Middle frontal gyrus (tissue), 1 donor: ENCODE results near the gene SMYD3.
"Not testable (repeated sequence)": the region's sequence is repeated elsewhere in the genome, so short reads cannot be mapped to it uniquely, and the experiment has no call there.

ENCODE experiments used
- DNase-seq: peaks from one replicate; pipeline ENCODE4 v3.0.0-alpha.2; 2015; ENCODE audit warnings: low spot score; ENCODE audit errors: extremely low spot score

Gene SMYD3

DNA sequence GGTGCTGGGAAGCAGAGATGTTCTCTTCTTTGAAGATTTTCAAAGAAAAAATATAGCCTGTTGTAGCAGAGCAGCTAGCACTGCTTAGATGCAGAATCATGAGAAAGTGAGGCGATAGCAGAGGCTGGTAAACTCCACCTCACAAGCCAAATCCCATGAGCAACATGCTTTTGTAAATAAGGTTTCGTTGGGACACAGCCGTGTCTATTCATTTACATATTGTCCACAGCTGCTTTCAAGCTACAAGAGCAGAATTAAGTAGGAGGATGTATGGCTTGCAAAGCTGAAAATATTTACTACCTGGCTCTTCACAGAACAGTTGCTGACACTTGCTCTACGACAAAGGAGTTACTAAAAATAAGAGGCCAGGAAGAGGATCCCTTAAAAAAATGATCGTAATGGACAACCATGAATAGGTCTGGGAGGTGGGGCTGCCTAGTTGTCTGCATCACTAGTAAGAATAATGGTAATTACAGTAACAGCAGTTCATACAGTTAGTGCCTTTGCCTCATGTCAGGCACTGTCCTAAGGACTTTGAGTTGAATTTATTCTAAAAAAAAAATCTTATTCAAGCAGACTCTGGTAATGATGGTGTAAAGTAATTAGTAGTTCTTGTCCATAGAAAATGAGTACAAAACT is 730.3 kb downstream of the SMYD3 start:
- DNase-seq, result no peak

DNA sequence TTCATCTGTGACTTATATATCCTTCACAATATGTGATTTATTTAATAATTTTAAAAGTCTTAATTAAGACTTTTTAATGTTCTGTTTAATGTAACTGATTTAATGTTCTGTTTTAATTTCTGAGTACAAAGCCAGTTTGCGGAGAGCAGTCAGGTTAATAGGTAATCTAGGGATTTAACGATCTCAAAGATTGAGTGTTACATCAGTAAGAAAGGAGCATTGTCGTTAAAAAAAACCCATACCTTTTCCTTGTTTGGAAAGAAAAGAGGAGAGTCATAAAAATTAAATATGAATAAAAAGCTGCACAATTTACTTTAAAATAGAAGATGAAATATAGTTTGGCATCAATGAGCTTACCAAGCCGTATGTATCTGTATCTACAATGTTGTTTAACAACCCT is 730.9 kb downstream of the SMYD3 start:
- DNase-seq, result no peak

DNA sequence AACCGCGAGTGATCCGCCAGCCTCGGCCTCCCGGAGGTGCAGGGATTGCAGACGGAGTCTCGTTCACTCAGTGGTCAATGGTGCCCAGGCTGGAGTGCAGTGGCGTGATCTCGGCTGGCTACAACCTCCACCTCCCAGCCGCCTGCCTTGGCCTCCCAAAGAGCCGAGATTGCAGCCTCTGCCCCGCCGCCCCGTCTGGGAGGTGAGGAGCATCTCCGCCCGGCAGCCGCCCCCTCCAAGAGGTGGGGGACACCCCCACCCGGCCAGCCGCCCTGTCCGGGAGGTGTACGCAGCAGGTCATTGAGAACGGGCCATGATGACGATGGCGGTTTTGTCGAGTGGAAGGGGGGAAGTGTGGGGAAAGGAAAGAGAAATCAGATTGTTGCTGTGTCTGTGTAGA is 732.1 kb downstream of the SMYD3 start:
- not testable (repeated sequence) for DNase-seq

DNA sequence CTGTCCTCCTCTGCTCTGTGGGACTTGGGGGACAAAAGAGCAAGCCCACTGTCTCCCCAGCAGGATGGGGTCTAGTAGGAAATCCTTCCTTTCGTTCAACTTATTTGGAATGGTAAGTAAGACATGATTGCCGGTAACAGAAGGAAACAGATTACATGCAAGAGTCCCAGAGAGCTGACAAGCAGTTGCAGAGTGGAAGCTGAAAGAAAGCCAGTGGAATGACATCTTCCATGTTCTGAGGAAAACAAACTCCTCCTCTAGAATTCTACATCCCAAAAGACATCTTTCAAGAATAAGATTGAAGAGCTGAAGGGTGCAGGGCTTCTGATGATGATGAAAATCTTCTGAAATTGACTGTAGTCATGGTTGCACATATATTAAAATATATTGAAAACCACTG is 732.9 kb downstream of the SMYD3 start:
- DNase-seq, result no peak

DNA sequence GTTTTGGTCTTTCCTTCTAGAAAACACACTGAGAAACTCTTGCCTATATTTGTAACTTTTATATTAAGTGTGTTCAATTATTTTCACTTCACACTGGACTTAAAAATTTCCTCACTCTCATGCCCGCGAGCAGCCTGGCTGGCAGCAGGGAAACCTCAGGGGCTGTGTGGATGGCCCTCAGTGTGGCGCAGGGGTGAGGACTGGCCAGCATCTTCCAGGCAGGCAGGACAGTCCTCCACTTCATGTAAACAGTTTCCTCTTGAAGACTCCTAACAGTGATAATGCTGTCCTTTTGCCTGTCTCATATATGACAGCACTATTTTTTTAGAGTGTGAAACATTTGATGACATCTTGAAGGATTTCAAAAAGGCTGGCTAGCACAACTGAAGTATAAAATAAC is 733.7 kb downstream of the SMYD3 start:
- no peak for DNase-seq

DNA sequence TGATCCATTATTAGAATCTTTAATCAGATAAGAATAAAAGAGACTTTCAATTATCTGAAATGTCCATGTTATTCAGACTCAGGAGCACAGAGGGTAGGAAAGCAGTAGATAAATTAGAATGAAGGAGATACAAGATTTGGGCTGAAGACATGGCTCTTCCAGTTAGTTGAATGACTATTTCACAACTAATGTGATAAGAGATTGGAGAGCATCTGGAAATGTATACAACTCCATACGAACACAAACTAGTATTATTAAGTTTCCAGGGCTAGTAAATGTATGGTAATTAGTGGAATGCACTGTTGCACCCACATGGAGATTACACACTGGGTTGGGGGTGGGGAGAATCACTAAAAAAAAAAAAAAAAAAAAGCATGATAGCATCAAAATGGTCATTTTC is 734.3 kb downstream of the SMYD3 start:
- DNase-seq, result no peak

DNA sequence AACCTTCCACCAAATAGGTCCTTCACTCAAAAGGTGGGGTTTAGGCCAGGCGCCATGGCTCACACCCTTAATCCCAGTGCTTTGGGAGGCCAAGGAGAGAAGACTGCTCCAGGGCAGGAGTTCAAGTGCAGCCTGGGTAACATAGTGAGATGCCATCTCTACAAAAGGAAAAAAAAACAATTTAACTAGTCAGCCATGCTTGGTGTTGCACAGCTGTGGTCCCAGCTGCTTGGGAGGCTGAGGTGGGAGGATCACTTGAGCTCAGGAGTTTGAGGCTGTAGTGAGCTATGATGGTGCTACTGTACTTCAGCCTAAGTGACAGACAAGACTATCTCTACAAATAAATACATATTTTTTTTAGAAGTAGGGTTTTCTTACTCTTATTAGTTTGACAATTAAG is 734.8 kb downstream of the SMYD3 start:
- no peak for DNase-seq

DNA sequence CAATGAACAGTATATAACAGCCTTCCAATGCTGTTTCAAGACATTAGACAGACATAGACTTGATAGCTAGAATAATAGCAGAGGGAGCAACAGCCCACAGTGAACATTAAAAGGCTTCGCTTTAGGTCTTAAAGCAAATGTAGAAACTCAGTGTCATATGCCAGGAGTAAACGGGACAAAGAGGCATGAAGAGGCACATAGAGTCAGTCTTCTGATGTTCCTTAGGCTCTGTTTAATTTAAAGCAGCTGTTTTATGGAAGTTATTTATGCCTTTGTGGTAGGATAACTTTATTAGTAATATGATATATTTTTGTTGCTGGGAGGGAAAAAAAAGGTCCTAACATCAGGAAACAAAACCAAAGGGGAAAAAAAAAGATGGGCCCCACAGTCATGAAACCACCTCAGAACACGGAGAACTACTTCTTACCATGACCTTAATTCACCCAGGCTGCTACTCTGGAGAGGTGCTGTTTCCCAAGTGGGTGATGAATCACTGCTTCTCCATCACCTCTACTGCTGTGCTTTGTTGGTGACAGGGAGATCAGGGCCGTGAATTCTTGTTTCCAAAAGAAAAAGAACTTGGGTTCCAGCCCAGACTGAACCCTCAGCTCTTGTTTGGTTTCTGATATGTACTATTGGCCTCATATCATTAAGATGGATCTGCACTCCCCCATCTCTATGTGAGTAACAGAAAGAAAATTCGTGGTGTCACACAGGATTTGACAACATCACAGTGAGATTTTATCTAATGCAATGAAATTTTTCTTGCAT is 735.4 kb downstream of the SMYD3 start:
- DNase-seq, result no peak

DNA sequence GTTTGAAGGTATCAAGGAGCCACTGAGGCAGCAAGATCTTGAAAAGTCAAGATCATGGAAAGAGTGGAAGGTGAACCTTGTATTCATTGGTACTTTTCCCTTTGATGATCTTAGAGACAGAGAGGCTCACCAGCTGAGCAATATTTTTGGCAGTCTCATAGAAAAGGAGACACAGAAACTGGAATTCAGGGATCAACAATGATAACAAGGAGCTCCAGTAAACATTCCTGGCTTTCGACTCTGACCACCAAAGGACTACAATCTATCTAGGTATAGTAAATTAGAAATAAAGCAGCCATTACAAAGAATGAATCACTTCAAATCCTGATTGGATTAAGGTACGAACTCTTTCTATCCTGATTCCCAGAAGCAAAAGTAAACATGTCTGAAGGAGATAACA is 736.9 kb downstream of the SMYD3 start:
- DNase-seq, result no peak

DNA sequence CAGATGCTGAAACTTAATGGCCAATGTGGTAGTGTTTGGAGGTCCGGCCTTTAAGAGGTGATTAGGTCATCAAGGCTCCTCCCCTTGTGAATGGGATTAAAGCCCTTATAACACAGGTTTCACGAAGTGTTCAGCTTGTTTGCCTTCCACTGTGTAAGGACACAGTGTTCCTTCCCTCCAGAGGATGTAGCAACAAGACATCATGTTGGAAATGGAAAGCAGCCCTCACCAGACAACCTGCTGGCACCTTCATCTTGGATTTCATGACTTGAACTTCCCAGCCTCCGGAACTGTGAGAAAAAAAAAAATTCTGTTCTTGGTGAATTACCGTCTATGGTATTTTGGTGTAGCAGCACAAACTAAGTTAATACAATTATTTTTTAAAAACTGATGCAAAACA is 738.5 kb downstream of the SMYD3 start:
- DNase-seq, result no peak

DNA sequence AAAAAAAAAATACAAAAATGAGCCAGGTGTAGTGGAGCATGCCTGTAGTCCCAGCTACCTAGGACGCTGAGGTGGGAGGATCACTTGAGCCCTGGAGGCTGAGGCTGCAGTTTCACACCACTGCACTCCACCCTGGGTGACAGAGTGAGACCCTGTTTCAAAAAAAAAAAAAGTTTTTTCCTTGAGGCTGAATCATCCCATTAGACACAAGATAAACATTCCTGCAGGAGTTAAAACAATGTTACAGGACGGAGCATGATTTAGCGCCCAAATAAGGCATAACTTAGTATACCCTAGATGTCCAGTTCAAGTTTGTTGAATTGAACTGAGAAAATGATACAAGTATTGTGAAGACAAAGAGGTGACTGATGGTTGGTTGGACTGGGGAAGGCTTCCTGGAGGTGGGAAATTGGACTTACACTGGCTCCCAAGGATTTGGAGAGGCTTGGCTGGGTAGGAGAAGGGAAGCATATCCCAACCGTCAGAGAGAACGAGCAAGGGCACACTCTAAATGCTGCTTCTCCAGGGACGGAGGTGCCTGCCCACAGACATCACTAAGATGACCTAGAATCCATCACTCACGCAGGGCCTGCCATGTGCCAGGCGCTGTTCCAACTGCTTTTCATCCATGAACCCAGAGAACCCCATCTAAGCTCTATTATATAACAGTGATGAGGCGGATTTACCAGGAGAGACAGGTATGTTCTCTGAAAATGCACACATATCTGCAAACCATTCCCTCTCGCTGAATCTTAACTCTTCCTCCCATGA is 741.7 kb downstream of the SMYD3 start:
- DNase-seq, result no peak

DNA sequence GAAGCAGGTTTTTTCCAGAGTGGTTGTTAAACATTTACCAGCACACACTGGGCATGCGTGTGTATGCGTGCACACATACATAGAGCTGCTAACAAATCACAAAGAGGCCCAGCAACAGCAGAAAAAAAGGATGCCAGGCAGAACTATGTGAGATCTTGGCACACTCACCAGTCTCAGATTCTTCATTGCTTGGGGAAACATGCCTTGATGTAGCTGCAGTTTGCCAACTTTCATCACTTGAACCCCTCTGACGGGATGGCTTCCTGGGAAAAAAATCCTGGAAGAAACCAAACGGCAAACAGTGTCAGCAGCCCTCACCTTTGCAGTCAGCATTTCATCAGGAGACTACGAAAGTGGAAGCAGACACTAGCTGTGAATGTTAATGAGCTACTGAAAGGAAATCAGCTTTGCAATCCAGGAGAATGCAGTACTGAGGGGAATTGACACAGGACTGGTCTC is 743.2 kb downstream of the SMYD3 start:
- DNase-seq, result no peak

DNA sequence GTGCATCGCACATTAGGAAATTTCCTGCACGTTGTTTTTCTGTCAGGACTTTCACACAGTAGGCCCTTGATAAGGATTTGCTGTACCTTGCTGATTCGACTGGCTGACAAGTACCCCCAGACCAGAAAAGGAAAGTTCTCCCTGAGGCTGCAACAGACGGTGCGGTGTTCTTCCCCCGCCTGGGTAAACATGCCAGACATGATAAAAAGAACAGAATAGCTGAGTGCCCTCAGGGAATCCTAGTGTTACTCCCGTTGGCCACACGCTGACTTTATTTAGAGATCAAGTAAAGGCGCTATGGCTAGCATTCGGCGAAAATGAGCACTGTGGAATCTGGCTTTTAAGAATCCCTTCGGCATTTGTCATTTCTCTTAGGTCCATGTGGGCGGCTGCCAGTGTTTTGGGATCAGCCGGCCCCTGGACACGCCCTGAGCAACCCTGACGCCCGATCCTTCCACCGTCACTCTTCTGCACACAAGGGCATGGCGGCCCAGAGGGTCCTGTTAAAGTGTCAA is 744.6 kb downstream of the SMYD3 start:
- DNase-seq, result no peak

DNA sequence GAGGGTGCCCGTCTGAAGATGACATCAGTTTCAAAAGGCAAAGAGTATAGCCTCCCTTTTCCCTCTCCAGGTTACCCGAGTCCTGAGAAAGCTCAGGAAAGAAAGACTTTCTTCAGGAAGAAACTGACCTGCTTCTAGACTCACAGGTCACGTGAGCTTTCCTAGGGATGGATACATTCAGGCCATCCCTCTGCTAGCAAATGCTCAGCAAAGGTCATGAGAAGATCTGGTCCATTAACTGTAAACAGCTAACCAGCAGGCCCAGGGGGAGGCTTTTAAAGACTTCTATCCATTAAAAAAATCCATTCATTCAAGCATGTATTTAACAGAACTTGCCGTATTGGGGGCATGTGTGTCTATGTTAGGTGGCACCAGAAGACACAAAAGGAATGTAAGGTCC is 746.8 kb downstream of the SMYD3 start:
- no peak for DNase-seq

DNA sequence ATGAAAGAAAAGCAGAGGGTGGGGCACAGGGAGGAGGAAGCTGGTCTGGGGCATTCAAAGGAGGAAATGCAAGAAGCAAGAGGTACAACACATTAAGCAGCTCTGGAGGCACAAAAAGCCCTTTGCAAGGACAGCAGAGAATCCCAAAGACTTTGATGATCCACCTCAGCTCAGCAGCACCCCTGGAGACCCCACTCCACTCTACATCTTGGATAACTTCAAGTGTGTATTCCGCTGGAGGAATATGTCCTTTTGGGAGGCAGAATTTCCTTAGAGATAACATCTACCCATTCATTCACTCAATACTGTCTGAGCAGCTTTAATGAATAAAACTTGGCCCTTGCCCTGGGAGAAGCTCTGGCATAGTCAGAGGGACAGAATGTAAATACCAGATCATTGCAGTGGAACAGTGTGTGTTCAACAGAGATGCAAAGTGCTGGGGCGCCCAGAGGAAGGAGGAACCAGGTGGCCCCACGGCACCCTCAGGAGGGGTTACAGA is 752.6 kb downstream of the SMYD3 start:
- DNase-seq, result no peak

DNA sequence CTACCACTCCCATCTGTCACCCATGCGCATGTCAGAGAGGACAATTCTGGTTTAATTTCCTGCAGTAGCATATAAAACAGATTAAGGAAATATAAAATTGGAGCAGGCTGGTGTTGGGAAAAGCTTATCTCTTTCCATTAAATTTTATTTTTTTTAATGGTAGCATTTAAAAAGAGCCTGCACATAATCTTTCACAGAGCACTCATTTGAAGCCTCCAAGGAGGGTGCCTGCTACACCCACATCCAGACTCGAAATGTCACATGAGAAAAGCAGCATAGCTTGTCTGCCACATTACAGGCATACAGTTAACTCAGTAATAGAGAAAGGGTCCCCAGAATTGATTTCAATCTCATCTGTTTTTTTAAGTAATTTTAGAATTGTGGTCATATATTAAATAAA is 753.3 kb downstream of the SMYD3 start:
- no peak for DNase-seq

DNA sequence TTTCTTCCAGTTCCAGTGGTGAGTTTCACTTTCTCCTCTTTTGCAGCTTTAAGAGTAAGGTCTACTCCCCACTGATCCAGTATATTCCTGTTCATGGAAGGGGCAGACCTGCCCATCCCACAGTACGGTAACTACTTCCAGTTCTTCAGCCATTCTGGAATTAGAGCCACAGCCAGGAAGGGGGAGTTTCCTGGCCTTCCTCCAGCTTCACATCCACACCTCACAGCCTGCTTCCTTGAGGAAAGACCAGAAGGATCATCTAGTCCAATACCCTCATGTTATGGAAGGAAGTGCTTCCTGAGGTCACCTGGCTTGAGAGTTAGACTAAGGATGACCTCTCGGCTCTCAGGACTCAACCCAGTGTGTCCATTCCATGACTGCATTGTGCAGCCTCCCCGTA is 754.5 kb downstream of the SMYD3 start:
- DNase-seq, result no peak

DNA sequence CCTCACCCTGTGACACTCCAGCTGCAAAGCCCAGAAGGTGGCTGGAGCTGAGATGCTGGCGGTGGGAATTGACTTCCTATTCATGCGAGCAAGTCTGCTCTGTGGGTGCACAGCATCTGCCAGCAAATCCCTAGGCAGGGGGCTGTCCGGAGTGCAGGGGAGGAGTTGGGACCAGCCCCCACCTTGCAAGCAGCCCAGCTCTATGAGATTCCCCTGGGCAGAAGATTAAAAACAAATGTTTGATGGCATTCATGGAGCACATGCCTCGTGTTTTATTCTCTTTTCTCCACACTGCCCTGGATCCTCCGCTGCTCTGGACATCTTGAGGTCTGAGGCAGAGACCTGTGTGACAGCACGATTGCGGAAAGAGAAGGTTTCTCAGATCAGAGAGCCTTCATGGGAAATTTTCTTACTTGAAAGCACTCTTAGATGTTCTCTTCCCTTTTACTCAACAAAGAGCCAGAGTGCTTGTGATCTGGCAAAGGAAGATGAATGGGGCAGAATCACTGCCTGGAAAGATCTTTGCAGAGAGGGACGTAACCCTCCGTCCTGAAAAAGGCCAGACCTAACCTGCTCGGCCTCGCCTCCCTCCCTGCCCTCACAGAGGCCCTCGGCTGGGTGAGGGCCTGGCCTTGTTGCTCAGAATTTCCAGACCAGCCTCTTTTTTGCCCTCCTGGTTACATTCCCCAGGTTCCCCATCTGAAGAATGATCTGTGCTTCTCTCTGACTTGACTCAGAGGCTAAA is 755.2 kb downstream of the SMYD3 start:
- DNase-seq, result no peak

DNA sequence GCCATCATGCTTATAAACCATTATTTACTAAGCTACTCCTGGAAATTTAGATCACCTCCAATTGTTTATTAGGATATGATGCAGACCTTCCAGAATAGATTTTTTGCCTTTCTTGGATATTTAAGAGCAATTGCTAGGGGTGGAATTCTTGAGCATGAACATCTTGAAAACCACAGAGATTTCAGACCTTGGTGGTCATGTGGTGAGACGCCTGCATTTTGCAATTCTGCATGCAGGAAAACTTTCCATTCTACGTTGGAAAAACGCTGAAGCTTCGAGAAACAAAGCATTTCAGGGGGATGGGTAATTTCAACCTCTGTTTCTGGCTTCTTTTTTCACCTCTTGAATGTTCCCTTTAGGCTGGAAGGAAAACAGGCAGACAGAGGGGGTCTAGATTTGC is 756.0 kb downstream of the SMYD3 start:
- DNase-seq, result no peak

DNA sequence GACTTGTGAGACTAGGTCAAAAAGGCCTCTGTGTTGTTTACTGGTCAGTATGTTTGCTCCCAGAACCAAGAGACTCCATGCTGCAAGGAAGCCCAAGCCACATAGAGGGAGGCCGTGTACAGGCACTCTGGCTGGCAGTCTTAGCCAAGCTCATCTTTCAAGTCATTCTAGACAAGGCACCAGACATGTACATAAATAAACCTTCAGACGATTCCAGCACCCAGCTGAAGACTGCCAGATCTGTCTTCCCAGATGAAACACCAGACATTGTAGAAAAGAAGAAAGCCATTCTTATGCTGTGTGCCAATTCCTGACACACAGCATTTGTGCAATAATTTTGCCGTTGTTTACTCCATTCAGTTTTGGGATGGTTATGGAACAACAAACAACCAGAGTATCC is 756.8 kb downstream of the SMYD3 start:
- DNase-seq, result no peak

DNA sequence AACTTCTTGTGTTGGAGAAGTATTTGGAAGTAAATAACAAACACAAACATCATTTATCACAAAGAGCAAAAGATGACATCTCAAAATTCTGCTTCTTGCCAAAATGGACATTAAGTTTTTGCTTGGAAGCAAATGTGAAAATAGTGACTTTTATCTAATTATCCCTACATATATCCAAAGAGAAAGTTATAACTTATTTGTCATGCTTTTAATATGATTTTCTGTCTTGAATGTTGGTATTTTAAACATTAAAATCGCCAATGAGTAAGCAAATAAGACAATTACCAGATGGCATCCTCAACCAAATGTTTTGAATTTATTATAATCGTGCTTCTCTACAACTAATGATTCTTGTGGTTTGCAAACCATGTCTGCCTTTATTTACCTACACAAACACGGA is 758.0 kb downstream of the SMYD3 start:
- no peak for DNase-seq
